ENCODE measurements around the gene LAMA3.

LAMA3 gene

GRCh38 chr18:23793985-23794867, 105.0 kb downstream of the LAMA3 start:
- no peak for DNase-seq

- no peak for DNase-seq
These were observed 109.0 kb downstream of the LAMA3 start for GRCh38 chr18:23798249-23798648.

- DNase-seq = no peak
These were observed 109.6 kb downstream of the LAMA3 start for GRCh38 chr18:23798824-23799223.

- no peak for DNase-seq
These were observed 110.3 kb downstream of the LAMA3 start for GRCh38 chr18:23799540-23799939.

GRCh38 chr18:23800902-23801301, 111.6 kb downstream of the LAMA3 start:
- DNase-seq = no peak

- no peak for DNase-seq
These were observed 113.6 kb downstream of the LAMA3 start for GRCh38 chr18:23802817-23803216.

GRCh38 chr18:23803755-23804154, 114.5 kb downstream of the LAMA3 start:
- DNase-seq = no peak

- no peak for DNase-seq
These were observed 116.6 kb downstream of the LAMA3 start for GRCh38 chr18:23805898-23806297.

- DNase-seq = no peak
These were observed 120.2 kb downstream of the LAMA3 start for GRCh38 chr18:23809415-23809814.

- DNase-seq = no peak
These were observed 121.1 kb downstream of the LAMA3 start for GRCh38 chr18:23810396-23810795.

GRCh38 chr18:23811176-23811575, 121.9 kb downstream of the LAMA3 start:
- no peak for DNase-seq

GRCh38 chr18:23812546-23813440, 123.5 kb downstream of the LAMA3 start:
- no peak for DNase-seq

GRCh38 chr18:23814991-23815614, 125.8 kb downstream of the LAMA3 start:
- no peak for DNase-seq

- no peak for DNase-seq
These were observed 126.8 kb downstream of the LAMA3 start for GRCh38 chr18:23816021-23816420.

- no peak for DNase-seq
These were observed 127.5 kb downstream of the LAMA3 start for GRCh38 chr18:23816740-23817139.

- DNase-seq = no peak
These were observed 129.7 kb downstream of the LAMA3 start for GRCh38 chr18:23819001-23819400.

GRCh38 chr18:23822590-23823385, 133.5 kb downstream of the LAMA3 start:
- no peak for DNase-seq

- DNase-seq = no peak
These were observed 135.0 kb downstream of the LAMA3 start for GRCh38 chr18:23824240-23824639.

GRCh38 chr18:23824669-23825068, 135.4 kb downstream of the LAMA3 start:
- no peak for DNase-seq

- no peak for DNase-seq
These were observed 136.2 kb downstream of the LAMA3 start for GRCh38 chr18:23825496-23825895.

- DNase-seq = no peak
These were observed 136.7 kb downstream of the LAMA3 start for GRCh38 chr18:23825978-23826405.

- no peak for DNase-seq
These were observed 137.8 kb downstream of the LAMA3 start for GRCh38 chr18:23826850-23827620.

All from activated CD4-positive, CD25-positive, alpha-beta regulatory T cell (primary cell).